HG03175 (cell line): ENCODE measurements around the gene CASP12.

ENCODE experiments used
- ATAC-seq: cut with Tn5 transposase; IDR thresholded peaks from one replicate; pipeline ENCODE4 v1.9.1; 2021; ENCODE audit warnings: mild to moderate bottlenecking, moderate library complexity; ENCODE audit not compliant: unreplicated experiment

Gene CASP12

DNA sequence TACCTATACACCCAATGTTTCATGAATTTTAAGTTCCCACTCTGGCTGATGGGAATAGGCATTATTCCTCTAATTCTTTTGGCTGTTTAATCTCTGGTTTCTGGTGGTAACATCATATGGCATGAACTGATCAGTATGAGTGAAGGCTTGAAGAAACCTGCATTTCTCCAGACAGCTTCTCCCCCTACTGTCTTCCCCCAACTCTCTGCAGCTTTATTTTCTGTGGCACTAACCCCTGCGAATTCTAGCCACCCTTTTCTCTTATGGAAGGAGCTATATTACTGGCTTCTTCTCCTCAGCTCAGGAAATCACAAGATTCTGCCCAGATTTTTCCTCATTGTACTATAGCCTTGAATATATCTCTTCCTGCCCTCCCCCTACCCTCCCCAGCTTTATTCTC, 57.1 kb downstream of the CASP12 start:
- ATAC-seq: no peak

DNA sequence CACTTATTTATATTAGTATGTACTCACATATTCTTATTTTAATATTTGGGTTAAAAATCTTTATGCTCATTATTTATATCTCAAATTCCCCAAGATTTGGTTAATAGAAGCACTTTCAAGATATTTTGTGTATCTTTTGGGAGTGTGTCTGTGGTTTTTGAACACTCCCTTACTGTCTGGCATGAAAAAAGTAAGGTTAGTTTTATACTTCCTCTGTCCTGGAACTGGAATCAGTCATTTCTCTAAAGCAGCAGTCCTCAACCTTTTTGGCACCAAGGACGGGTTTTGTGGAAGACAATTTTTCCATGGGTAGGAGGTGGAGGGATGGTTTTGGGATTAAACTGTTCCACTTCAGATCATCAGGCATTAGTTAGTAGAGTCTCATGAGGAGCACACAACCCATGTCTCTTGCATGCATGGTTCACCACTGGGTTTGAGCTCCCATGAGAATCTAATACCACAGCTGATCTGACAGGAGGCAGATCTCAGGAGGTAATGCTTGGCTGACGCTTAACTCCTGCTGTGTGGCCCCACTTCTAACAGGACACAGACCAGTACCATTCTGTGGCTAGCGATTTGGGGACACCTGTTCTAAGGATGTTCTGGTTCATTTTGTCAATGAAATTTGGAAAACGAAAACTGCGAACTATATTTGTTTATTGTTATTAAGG, 60.2 kb downstream of the CASP12 start:
- ATAC-seq: no peak

GRCh38 chr11:104836691-104837090, 61.6 kb downstream of the CASP12 start:
- ATAC-seq: no peak
